ENCODE measurements around the gene POLR2A.
"Not testable (repeated sequence)": the region's sequence is repeated elsewhere in the genome, so short reads cannot be mapped to it uniquely, and the experiment has no call there.

POLR2A gene

GRCh38 chr17:7460850-7461660 is 23.1 kb upstream of the POLR2A start:
- no peak for DNase-seq

GRCh38 chr17:7462474-7463371 is 21.4 kb upstream of the POLR2A start:
- no peak for DNase-seq

- no peak for DNase-seq
Measured at GRCh38 chr17:7463372-7463846, 20.8 kb upstream of the POLR2A start.

GRCh38 chr17:7464081-7464480 is 20.1 kb upstream of the POLR2A start:
- DNase-seq, result no peak

- no peak for DNase-seq
Measured at GRCh38 chr17:7465597-7466275, 18.4 kb upstream of the POLR2A start.

- no peak for DNase-seq
Measured at GRCh38 chr17:7466318-7466638, 17.9 kb upstream of the POLR2A start.

GRCh38 chr17:7466639-7467341 is 17.4 kb upstream of the POLR2A start:
- no peak for DNase-seq

- no peak for DNase-seq
Measured at GRCh38 chr17:7467498-7467897, 16.7 kb upstream of the POLR2A start.

- DNase-seq, result no peak
Measured at GRCh38 chr17:7468290-7468689, 15.9 kb upstream of the POLR2A start.

- no peak for DNase-seq
Measured at GRCh38 chr17:7468804-7469389, 15.3 kb upstream of the POLR2A start.

- not testable (repeated sequence) for DNase-seq
Measured at GRCh38 chr17:7469843-7470242, 14.3 kb upstream of the POLR2A start.

GRCh38 chr17:7470457-7470973 is 13.7 kb upstream of the POLR2A start:
- not testable (repeated sequence) for DNase-seq

GRCh38 chr17:7471729-7472128 is 12.4 kb upstream of the POLR2A start:
- no peak for DNase-seq

- DNase-seq, result not testable (repeated sequence)
Measured at GRCh38 chr17:7474767-7475166, 9.4 kb upstream of the POLR2A start.

GRCh38 chr17:7475764-7476422 is 8.3 kb upstream of the POLR2A start:
- no peak for DNase-seq

GRCh38 chr17:7476494-7476893 is 7.7 kb upstream of the POLR2A start:
- DNase-seq, result no peak

- no peak for DNase-seq
Measured at GRCh38 chr17:7476951-7477350, 7.2 kb upstream of the POLR2A start.

GRCh38 chr17:7477392-7478275 is 6.5 kb upstream of the POLR2A start:
- no peak for DNase-seq

- DNase-seq, result peak; percentile 84
Measured at GRCh38 chr17:7478276-7479212, 5.6 kb upstream of the POLR2A start.
